ENCODE measurements around the gene PITPNM3.
A peak's percentile ranks its signal among the peaks of the same experiment; 100 is the strongest.

DNA sequence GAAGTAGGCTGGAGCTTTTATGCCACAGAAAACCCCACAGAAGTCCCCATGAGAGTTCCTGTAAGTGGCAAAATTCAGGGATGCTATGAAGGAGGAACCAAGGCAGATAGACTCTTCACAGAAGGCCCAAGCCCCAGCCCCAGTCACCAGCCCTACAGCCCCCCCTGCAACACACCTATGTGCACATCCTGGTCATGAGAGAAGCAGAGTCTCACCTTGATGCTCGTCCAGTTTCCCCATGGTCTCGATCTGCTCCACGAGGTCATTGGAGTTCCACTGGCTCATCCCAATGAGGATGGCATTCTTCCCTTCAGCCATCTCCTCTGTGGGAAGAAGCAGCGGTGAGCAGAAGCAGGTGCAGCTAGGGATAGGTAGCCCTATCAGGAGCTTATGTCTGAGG, 31.2 kb downstream of the PITPNM3 start:
- TF ChIP-seq SRF (IDR thresholded peaks at IDR 0.05; ENCODE audit: low read depth) = no peak
- no peak for TF ChIP-seq EZH2 (IDR thresholded peaks at IDR 0.05)
- TF ChIP-seq, protein P1, sequence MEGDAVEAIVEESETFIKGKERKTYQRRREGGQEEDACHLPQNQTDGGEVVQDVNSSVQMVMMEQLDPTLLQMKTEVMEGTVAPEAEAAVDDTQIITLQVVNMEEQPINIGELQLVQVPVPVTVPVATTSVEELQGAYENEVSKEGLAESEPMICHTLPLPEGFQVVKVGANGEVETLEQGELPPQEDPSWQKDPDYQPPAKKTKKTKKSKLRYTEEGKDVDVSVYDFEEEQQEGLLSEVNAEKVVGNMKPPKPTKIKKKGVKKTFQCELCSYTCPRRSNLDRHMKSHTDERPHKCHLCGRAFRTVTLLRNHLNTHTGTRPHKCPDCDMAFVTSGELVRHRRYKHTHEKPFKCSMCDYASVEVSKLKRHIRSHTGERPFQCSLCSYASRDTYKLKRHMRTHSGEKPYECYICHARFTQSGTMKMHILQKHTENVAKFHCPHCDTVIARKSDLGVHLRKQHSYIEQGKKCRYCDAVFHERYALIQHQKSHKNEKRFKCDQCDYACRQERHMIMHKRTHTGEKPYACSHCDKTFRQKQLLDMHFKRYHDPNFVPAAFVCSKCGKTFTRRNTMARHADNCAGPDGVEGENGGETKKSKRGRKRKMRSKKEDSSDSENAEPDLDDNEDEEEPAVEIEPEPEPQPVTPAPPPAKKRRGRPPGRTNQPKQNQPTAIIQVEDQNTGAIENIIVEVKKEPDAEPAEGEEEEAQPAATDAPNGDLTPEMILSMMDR (IDR thresholded peaks at IDR 0.05 in 2 of 3, conservative IDR thresholded peaks at IDR 0.05 in 1 of 3; ENCODE audit: borderline replicate concordance in 1 of 3, insufficient read depth in 1 of 3, low read depth in 2 of 3, low read length in 2 of 3) = peak in 1 of 3 experiments; percentile 29; a peak in 1 of 6 replicates
- no peak for TF ChIP-seq EZH2phosphoT487 (IDR thresholded peaks at IDR 0.05; ENCODE audit: borderline replicate concordance)
- TF ChIP-seq, protein P2, sequence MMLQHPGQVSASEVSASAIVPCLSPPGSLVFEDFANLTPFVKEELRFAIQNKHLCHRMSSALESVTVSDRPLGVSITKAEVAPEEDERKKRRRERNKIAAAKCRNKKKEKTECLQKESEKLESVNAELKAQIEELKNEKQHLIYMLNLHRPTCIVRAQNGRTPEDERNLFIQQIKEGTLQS (IDR thresholded peaks at IDR 0.05) = no peak
- TF ChIP-seq TCF7L2 (IDR thresholded peaks at IDR 0.05; ENCODE audit: borderline replicate concordance, extremely low read depth, insufficient read depth, insufficient read length) = no peak
- peak; percentile 17; the same call in 1 of the 2 replicates for TF ChIP-seq RAD21 (IDR thresholded peaks at IDR 0.05; ENCODE audit: low read depth)
- no peak for TF ChIP-seq CEBPB (IDR thresholded peaks at IDR 0.05; ENCODE audit: low read depth)
- TF ChIP-seq POLR2A (IDR thresholded peaks at IDR 0.05; ENCODE audit: borderline replicate concordance, extremely low read depth, insufficient read depth, insufficient read length) = no peak

All from HCT116 (cell line).